GM18519 (cell line): Measurements from ENCODE around the gene KDF1.

Experiments used
- ATAC-seq: cut with Tn5 transposase; IDR thresholded peaks from one replicate; pipeline ENCODE4 v1.9.1; 2021; ENCODE audit warnings: mild to moderate bottlenecking, moderate library complexity; ENCODE audit not compliant: unreplicated experiment, low FRiP score

The KDF1 gene

GRCh38 chr1:26959722-26960624, at the start of gene KDF1:
Gene KDF1, minus strand, starts transcription at chr1:26960468. Its CDS starts 8,088 bp downstream, at chr1:26952380.
- ATAC-seq, result no peak

- no peak for ATAC-seq
Observed at GRCh38 chr1:27009601-27010197, 49.4 kb upstream of the KDF1 start.

- no peak for ATAC-seq
Observed at GRCh38 chr1:27007909-27008582, 47.8 kb upstream of the KDF1 start.

DNA sequence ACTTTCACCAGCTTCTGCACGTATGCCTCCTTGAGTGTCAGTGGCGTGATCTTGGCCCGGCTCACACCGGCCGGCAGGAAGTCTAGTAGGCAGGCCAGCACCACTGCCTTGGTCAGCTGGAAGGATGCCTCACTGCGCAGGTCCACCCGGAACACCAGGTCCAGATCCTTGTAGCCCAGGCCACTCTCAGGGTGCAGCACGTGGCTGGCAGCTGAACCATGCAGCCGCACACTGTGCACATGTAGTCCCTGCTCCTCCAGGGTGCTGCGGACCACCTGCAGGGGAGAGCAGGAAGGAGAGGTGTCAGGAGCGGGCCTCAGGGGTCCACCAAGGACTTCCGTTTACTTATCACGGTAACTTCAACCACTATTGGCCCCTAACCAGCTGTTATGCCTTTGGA, 46.4 kb upstream of the KDF1 start:
- no peak for ATAC-seq

DNA sequence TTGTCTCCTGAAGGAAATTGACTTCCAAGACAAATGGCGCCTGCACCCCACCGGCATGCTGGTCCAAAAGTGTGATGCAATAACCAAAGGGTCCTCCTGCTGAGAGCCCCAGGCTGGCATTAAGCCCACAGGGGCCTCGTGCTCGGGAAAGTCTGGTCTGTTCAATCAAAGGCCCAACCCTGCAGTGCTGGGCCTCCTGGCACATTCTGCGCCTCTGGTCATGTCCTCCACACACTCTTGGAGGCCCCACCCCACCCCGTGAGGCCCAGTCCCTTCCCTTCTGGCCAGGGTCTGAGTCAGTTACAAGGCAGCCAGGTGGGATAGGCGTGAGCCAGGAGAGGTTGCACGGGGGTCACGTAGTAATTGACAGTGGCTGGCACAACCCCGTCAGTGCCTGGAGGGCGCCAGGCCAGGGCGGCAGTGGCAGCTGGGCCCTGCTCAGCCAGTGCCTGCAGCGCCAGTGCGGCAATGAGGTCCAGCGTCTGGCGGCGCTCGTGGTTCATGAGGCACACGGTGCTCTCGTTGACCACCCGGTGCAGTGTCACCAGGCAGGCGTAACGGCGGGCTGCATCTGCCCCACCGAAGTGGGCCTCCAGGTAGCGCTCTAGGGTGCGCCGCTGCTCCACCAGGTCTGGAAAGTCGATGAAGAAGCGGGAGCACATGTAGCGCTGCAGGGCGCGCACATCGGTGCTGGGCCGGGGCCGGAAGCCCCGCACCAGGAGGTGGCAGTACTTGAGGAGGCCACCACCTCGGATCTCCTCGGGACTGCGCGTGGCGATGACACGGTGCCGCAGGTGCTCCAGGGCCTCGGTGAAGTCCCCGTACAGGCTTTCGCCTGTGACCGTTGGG, 45.6 kb upstream of the KDF1 start:
- no peak for ATAC-seq

- no peak for ATAC-seq
Observed at GRCh38 chr1:27005166-27005530, 44.9 kb upstream of the KDF1 start.

GRCh38 chr1:27004471-27005165, 44.4 kb upstream of the KDF1 start:
- ATAC-seq, result no peak

DNA sequence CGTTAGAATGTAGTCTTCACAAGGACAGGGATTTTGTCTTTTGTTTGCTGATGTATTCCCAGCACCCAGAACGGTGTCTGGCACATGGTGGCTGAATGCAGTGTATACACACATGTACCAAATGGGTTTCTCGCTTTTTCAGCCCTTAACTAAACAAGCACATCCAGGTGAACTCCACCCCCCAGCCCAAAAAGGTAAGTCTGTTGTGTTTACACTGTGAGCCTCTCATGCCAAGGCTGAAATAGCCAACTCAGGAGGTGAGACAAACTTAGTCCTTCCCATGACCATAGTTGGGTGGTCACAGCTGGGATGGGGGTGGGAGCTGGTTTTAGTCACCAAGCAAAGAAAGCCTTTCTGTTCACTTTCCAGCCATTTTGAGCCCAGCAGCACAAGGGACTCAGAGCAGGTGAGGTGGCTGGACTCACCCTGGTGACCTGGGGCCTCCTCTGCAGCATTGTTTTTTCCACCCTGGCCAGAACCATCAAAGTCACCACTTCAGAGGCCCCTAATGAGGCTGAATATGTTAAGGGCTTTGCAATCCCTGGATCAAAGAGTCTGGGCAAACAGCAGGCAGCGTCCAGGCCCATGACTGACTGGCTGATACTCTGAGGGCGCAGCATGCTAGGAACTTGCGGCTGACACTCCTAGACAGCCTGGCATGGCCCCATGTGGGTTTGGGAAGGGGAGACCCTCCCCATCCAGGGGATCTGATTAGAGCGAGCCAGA, 43.6 kb upstream of the KDF1 start:
- no peak for ATAC-seq

- ATAC-seq, result no peak
Observed at GRCh38 chr1:27001570-27002360, 41.5 kb upstream of the KDF1 start.

- ATAC-seq, result no peak
Observed at GRCh38 chr1:27000817-27001460, 40.7 kb upstream of the KDF1 start.

- no peak for ATAC-seq
Observed at GRCh38 chr1:27000090-27000816, 40.0 kb upstream of the KDF1 start.

DNA sequence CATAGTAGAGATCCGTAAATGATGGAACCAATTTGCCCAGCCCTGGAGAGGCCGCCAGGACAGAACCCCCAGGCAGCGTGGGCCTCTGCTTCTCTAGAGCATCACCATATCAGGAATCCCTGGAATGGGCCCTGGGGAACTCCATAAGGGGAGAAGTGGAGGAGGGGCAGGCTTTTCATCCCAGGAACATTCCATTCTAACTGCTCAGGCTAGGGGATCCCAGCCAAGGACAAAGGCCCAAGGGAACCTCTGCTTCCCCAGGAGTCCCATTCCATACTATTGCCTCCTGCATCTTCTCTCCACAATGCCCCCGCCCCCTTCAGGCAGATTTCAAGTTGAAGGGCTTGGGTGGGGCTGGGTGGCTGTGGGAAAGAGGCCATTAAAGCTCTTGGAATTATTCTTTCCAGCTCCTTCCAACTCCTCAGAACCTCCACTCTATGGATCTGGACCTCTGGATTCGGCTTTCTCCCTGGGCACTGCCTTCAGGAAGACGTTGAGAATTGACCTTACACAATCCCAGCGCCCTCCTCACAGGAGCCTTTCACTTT, 39.2 kb upstream of the KDF1 start:
- no peak for ATAC-seq

DNA sequence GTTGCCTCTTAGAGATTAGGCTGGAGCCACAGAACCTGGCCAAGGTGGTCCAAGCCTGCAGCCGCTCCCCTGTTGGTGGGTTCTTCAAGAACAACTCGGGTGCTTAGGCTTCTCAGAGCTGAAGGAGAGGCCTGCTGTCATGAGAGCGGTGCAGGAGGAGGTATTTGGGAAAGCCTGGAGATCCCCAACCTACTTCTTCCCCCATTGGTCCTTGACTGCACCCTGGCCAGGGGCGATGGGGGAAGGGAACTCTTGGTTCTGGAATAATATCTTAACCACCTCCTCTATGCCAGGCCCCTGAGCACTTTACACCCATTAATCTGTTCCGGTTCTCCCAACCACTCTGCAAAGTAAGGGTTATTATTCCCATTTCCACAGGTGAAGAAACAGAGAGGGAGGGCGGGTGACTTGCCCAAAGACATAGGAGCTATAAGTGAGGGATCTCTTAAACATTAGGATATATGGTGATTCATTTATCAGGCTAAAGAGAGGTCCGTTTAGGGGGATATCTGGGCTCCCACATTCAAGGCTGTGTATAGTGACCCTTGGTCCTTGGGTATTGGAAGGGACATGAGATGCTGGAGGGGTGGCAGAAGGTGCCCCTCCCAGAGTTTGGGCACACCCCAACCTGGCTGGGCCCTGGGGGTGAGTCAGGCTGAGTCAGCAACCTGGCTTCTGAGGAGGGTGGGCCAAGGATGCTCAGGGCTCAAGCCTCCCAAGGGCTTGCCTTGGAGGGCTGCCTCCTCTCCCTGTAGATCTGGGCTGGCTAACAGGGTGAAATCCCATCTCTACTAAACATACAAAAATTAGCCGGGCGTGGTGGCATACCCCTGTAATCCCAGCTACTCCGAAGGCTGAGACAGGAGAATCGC, 38.4 kb upstream of the KDF1 start:
- no peak for ATAC-seq

GRCh38 chr1:26996665-26997064, 36.4 kb upstream of the KDF1 start:
- ATAC-seq, result no peak

- no peak for ATAC-seq
Observed at GRCh38 chr1:26996024-26996423, 35.8 kb upstream of the KDF1 start.

DNA sequence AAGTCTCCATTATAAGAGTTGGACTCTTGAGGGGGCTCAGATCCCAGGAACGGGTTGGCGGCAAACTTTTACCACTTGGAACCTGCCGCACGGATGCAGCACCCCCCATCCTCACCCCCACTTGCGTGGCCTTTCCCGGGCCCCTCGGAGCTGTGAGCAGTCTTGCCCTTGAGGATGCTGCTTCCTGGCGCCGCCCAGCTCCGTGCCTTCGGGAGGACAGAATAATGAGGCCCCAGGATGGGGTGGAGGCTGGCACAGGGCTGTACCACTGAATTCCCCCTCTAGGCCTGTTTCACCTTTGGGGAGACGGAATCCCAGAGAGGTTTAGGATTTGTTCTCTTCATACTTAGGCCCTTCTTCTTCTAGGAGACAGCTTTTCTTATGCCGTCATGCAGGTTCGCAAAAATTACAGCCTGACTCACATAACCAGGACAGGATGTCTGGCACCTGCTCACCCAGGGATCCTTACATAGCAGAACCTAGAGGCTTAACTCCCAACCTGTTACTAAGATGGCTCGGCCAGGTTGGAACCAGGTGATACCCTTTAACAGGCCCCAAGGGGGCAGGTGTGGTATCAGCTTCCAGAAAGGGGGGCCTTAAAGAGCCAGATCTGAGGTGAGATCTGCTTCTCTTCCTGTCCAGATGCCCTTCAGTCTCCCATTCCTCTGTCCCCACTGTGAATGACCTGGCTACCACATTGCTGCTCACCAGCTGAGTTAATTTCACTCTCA, 34.7 kb upstream of the KDF1 start:
- ATAC-seq, result no peak
